Fibroblast of lung (primary cell): ENCODE measurements around the gene MAK. TPM values are rescaled to one million over a fixed set of nuclear protein-coding genes. Genes with fewer than 3 reads are reported as not detected.

Source experiments
- DNase-seq, 2 donors: peaks; one replicate each; pipeline versions ENCODE4 v3.0.0 to v3.0.0-alpha.2; 2010; ENCODE audit warnings: low read depth in 2 of 2
- H2AFZ ChIP-seq: 2 replicates; pipeline ENCODE4 v1.5.1; 2012; ENCODE audit warnings: low read length, control low read depth, inconsistent platforms
- H3K27ac ChIP-seq: 2 replicates; pipeline ENCODE4 v1.5.1; 2011; ENCODE audit warnings: low read length, control low read depth; ENCODE audit not compliant: insufficient read depth
- H3K27me3 ChIP-seq: 2 replicates; pipeline ENCODE4 v1.5.1; 2011; ENCODE audit warnings: mild to moderate bottlenecking, low read length; ENCODE audit not compliant: control insufficient read depth, insufficient read depth
- H3K36me3 ChIP-seq: 2 replicates; pipeline ENCODE4 v1.5.1; 2011; ENCODE audit warnings: low read length; ENCODE audit not compliant: control insufficient read depth, insufficient read depth
- H3K4me1 ChIP-seq: 2 replicates; pipeline ENCODE4 v1.5.1; 2011; ENCODE audit warnings: low read length; ENCODE audit not compliant: control insufficient read depth, insufficient read depth; ENCODE audit errors: extremely low read depth
- H3K4me2 ChIP-seq: 2 replicates; pipeline ENCODE4 v1.5.1; 2011; ENCODE audit warnings: low read length, control low read depth; ENCODE audit not compliant: insufficient read depth; ENCODE audit errors: extremely low read depth
- H3K4me3 ChIP-seq, 4 experiments: fragments of 200-600 bp in 1 of 4; sonication (generic) in 1 of 4; replicated peaks in 1 of 4; 2 replicates each; pipeline ENCODE4 v1.5.1; 2011 to 2016; ENCODE audit warnings: low read length in 4 of 4, low read depth in 3 of 4, mild to moderate bottlenecking in 3 of 4, control low read depth in 2 of 4, inconsistent platforms in 1 of 4, mixed read lengths in 1 of 4; ENCODE audit not compliant: insufficient read depth in 1 of 4; ENCODE audit errors: control extremely low read depth in 1 of 4
- H3K79me2 ChIP-seq: 2 replicates; pipeline ENCODE4 v1.5.1; 2012; ENCODE audit warnings: mild to moderate bottlenecking, low read length, inconsistent platforms; ENCODE audit not compliant: control insufficient read depth, insufficient read depth
- H3K9ac ChIP-seq: 2 replicates; pipeline ENCODE4 v1.5.1; 2011; ENCODE audit warnings: mild to moderate bottlenecking, low read length, control low read depth; ENCODE audit not compliant: insufficient read depth
- H3K9me3 ChIP-seq: 2 replicates; pipeline ENCODE4 v1.5.1; 2012; ENCODE audit warnings: low read depth, low read length; ENCODE audit not compliant: control insufficient read depth, insufficient read depth
- H4K20me1 ChIP-seq: 2 replicates; pipeline ENCODE4 v1.5.1; 2011; ENCODE audit warnings: low read length; ENCODE audit not compliant: control insufficient read depth, insufficient read depth; ENCODE audit errors: extremely low read depth
- EZH2 ChIP-seq: IDR thresholded peaks from 2 replicates; pipeline ENCODE4 v1.5.1; 2012; ENCODE audit warnings: low read length, control low read depth, mild to moderate bottlenecking; ENCODE audit errors: missing control alignments
- polyA plus RNA-seq, 2 donors: library from polyadenylated mRNA; depleted of rRNA in 1 of 2; stranded (reverse) in 1 of 2; unstranded in 1 of 2; fragments of >200 nt; gene quantifications; 2 replicates each; pipeline ENCODE4 v1.2.1, GENCODE V29; 2011 to 2012; ENCODE audit warnings: missing spikeins in 1 of 2
- total RNA-seq: library from RNA; depleted of rRNA; stranded (reverse); fragments of >200 nt; gene quantifications from 2 replicates; pipeline ENCODE4 v1.2.1, GENCODE V29; 2014
- TF ChIP-seq, protein P1 (sequence below), 2 donors: IDR thresholded peaks in 1 of 2; conservative IDR thresholded peaks in 1 of 2; 1 replicate in 1 of 2; 2 replicates in 1 of 2; pipeline ENCODE4 v1.5.1; 2011 to 2012; ENCODE audit warnings: low read length in 2 of 2, control low read depth in 1 of 2, inconsistent platforms in 1 of 2, low read depth in 1 of 2, mild to moderate bottlenecking in 1 of 2

The MAK gene
- total and polyA plus RNA-seq, 2 donors (not counting 1 experiment from before 2014, with no cell fraction given) = 0.01 TPM; not detected in 1

DNA sequence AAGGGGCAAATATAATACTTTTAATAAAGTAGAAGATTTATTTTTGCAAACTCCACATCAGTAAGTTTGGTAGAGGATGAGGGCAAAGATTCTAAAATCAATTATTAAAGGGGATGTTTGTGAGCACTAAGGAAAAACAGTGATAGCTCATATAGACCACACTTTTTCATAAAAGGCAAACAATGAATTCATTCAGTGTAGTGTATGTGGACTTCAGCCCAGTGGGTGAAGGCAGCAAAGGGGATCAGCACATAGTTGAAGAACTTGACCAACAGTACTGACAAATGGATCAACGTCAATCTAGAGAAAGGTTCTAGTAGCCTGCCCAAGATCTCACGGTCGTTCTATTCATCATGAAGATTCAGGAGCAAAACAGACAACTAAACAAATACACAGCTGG, 45.3 kb downstream of the MAK start:
- no peak overlapping the region for H3K27ac ChIP-seq
- H4K20me1 ChIP-seq = no peaks in the 10 kb centered on the region
- H3K4me3 ChIP-seq = no peak overlapping the region
- no peaks in the 10 kb centered on the region for H3K79me2 ChIP-seq
- H2AFZ ChIP-seq = no peak overlapping the region
- no peaks in the 10 kb centered on the region for H3K4me1 ChIP-seq
- H3K36me3 ChIP-seq = no peaks in the 10 kb centered on the region
- no peak overlapping the region for H3K4me2 ChIP-seq
- no peaks in the 10 kb centered on the region for H3K27me3 ChIP-seq
- no peak for DNase-seq
- H3K9me3 ChIP-seq = no peaks in the 10 kb centered on the region
- TF ChIP-seq, protein P1, sequence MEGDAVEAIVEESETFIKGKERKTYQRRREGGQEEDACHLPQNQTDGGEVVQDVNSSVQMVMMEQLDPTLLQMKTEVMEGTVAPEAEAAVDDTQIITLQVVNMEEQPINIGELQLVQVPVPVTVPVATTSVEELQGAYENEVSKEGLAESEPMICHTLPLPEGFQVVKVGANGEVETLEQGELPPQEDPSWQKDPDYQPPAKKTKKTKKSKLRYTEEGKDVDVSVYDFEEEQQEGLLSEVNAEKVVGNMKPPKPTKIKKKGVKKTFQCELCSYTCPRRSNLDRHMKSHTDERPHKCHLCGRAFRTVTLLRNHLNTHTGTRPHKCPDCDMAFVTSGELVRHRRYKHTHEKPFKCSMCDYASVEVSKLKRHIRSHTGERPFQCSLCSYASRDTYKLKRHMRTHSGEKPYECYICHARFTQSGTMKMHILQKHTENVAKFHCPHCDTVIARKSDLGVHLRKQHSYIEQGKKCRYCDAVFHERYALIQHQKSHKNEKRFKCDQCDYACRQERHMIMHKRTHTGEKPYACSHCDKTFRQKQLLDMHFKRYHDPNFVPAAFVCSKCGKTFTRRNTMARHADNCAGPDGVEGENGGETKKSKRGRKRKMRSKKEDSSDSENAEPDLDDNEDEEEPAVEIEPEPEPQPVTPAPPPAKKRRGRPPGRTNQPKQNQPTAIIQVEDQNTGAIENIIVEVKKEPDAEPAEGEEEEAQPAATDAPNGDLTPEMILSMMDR (conservative IDR thresholded peaks at IDR 0.05 in 1 of 2, IDR thresholded peaks at IDR 0.05 in 1 of 2; ENCODE audit: low read depth in 1 of 2, low read length in 2 of 2) = no peak
- no peak overlapping the region for H3K9ac ChIP-seq

DNA sequence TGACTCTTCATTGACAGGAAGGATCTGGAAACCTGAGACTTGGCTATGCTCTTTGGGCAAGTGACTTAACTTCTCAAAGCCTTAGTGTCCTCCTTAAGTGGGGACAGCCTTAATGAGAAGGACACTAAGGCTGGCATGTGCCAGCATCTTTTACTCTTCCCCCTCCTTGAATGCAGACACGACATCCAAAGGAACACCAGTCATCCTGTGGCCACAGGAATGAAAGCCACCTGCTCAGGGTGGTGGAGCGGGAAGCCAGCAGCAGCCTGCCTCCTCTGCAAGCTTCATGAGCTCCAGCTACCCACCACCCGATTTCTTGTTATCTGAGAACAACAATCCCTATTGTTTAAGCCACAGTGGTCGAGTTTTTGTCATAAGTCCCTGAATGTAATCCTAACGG, 46.2 kb downstream of the MAK start:
- Histone ChIP-seq H4K20me1 (no peaks in the 10 kb centered on the region), H3K4me2 (no peak overlapping the region), H3K36me3 (no peaks in the 10 kb centered on the region), H3K9ac (no peak overlapping the region), H3K79me2 (no peaks in the 10 kb centered on the region), H3K4me1 (no peaks in the 10 kb centered on the region), H2AFZ (no peak overlapping the region), H3K4me3 (no peak overlapping the region), H3K27ac (no peak overlapping the region), H3K9me3 (no peaks in the 10 kb centered on the region), H3K27me3 (no peaks in the 10 kb centered on the region)
- TF ChIP-seq, protein P1 (conservative IDR thresholded peaks at IDR 0.05 in 1 of 2, IDR thresholded peaks at IDR 0.05 in 1 of 2; ENCODE audit: low read depth in 1 of 2, low read length in 2 of 2) = no peak
- no peak for TF ChIP-seq EZH2
- no peak for DNase-seq

DNA sequence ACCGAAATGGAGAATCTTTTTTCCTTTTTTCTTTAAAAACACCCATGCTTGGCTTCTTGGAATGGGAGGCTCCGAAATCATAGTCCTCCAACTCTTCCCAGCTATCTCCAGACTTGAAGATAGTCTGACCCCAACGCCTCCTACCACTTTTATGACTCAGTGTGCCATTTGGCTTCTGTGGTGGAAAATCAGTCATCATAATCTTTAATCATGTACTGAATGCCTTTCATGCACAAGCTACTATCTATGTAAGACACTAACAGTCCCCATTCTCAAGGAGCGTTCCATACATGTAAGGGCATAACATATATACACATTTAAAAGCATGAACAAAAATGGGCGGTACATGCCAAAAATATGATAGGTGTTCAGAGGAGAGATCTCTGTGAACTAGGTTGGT, 46.7 kb downstream of the MAK start:
- H3K4me1 ChIP-seq = no peaks in the 10 kb centered on the region
- H4K20me1 ChIP-seq = no peaks in the 10 kb centered on the region
- no peaks in the 10 kb centered on the region for H3K27me3 ChIP-seq
- H3K36me3 ChIP-seq = no peaks in the 10 kb centered on the region
- DNase-seq = peak in 1 of 2 donors; percentile 33
- no peak overlapping the region for H3K4me2 ChIP-seq
- H3K27ac ChIP-seq = no peak overlapping the region
- no peak overlapping the region for H3K9ac ChIP-seq
- no peak for TF ChIP-seq EZH2
- TF ChIP-seq, protein P1 (conservative IDR thresholded peaks at IDR 0.05 in 1 of 2, IDR thresholded peaks at IDR 0.05 in 1 of 2; ENCODE audit: low read depth in 1 of 2, low read length in 2 of 2) = no peak
- no peak overlapping the region for H3K4me3 ChIP-seq
- no peak overlapping the region for H2AFZ ChIP-seq
- no peaks in the 10 kb centered on the region for H3K79me2 ChIP-seq
- no peaks in the 10 kb centered on the region for H3K9me3 ChIP-seq
